Cardiac muscle cell (in vitro differentiated cells and primary cell): ENCODE data around the gene CFAP43. TPM values are rescaled to one million over a fixed set of nuclear protein-coding genes. Genes with fewer than 3 reads are reported as not detected.
A peak's percentile ranks its signal among the peaks of the same experiment; 100 is the strongest.

Experiments
- DNase-seq, 2 donors: peaks; one replicate each; pipeline versions ENCODE4 v3.0.0 to v3.0.0-alpha.2; 2010 to 2017; ENCODE audit warnings: low read depth in 1 of 2, low spot score in 1 of 2
- H3K27ac ChIP-seq: fragments of 200-600 bp; sonication (generic); 2 replicates; pipeline ENCODE4 v1.5.1; 2016
- H3K27me3 ChIP-seq: fragments of 200-600 bp; sonication (generic); 2 replicates; pipeline ENCODE4 v1.6.0; 2016; ENCODE audit warnings: control low read depth
- H3K36me3 ChIP-seq: fragments of 200-600 bp; sonication (generic); 2 replicates; pipeline ENCODE4 v1.5.1; 2016; ENCODE audit warnings: control low read depth
- H3K4me1 ChIP-seq: fragments of 200-600 bp; sonication (generic); 2 replicates; pipeline ENCODE4 v1.8.1; 2017; ENCODE audit warnings: low read depth, mild to moderate bottlenecking, mixed run types
- H3K4me3 ChIP-seq: fragments of 200-600 bp; sonication (generic); 2 replicates; pipeline ENCODE4 v1.5.1; 2016; ENCODE audit warnings: mild to moderate bottlenecking
- H3K9me3 ChIP-seq: fragments of 200-600 bp; sonication (generic); 2 replicates; pipeline ENCODE4 v1.5.1; 2017; ENCODE audit warnings: low read depth, mild to moderate bottlenecking, control low read depth
- CTCF ChIP-seq: IDR thresholded peaks from 2 replicates; pipeline ENCODE4 v1.5.1; 2012; ENCODE audit warnings: low read depth, mild to moderate bottlenecking, low read length
- polyA plus RNA-seq: library from polyadenylated mRNA; unstranded; fragments of >200 nt; fragmentation: Nextera tagmentation; extraction: Ambion mirVana; gene quantifications from 2 replicates; pipeline ENCODE4 v1.2.1, GENCODE V29; 2016
- total RNA-seq: library from RNA; depleted of rRNA; stranded (reverse); fragments of >200 nt; gene quantifications from 2 replicates; pipeline ENCODE4 v1.2.3, GENCODE V29; 2016

CFAP43 gene
- total and polyA plus RNA-seq, 2 experiments from 2014 or later: 0.36 to 0.67 TPM

- Histone ChIP-seq H3K4me1 (peaks cover 41% of the 10 kb centered on the region), H3K27me3 (no peaks in the 10 kb centered on the region), H3K9me3 (no peaks in the 10 kb centered on the region), H3K4me3 (peak overlapping the region; percentile 83), H3K27ac (peak overlapping the region; percentile 71), H3K36me3 (peaks cover 6% of the 10 kb centered on the region)
- DNase-seq: peak in 1 of 2 donors; percentile 60
- no peak for TF ChIP-seq CTCF
Measured at GRCh38 chr10:104255311-104255981, 23.3 kb upstream of the CFAP43 start.

GRCh38 chr10:104254493-104255310 is 22.5 kb upstream of the CFAP43 start, which contains the start of gene GSTO1:
Gene GSTO1, plus strand, starts transcription at chr10:104254892. Its CDS starts 37 bp downstream, at chr10:104254929.
- Histone ChIP-seq H3K27me3 (no peaks in the 10 kb centered on the region), H3K4me1 (peaks cover 38% of the 10 kb centered on the region), H3K9me3 (no peaks in the 10 kb centered on the region), H3K4me3 (peak within 1 kb of the TSS; percentile 83), H3K27ac (peak within 1 kb of the TSS; percentile 71), H3K36me3 (peaks cover 6% of the 10 kb centered on the region)
- no peak for TF ChIP-seq CTCF
- DNase-seq: peak; percentile 67 to 82

- no peak for TF ChIP-seq CTCF
- Histone ChIP-seq H3K4me1 (peaks cover 35% of the 10 kb centered on the region), H3K4me3 (peak overlapping the region; percentile 83), H3K27me3 (no peaks in the 10 kb centered on the region), H3K36me3 (peaks cover 6% of the 10 kb centered on the region), H3K27ac (peak overlapping the region; percentile 71), H3K9me3 (no peaks in the 10 kb centered on the region)
- no peak for DNase-seq
Measured at GRCh38 chr10:104253606-104254410, 21.6 kb upstream of the CFAP43 start.

GRCh38 chr10:104253106-104253505 is 20.9 kb upstream of the CFAP43 start:
- Histone ChIP-seq H3K36me3 (peaks cover 6% of the 10 kb centered on the region), H3K27me3 (no peaks in the 10 kb centered on the region), H3K9me3 (no peaks in the 10 kb centered on the region), H3K4me1 (peaks cover 35% of the 10 kb centered on the region), H3K27ac (peak overlapping the region; percentile 34), H3K4me3 (no peak overlapping the region)
- no peak for DNase-seq
- TF ChIP-seq CTCF: no peak

GRCh38 chr10:104252368-104252767 is 20.2 kb upstream of the CFAP43 start:
- Histone ChIP-seq H3K27ac (peak overlapping the region; percentile 34), H3K36me3 (no peaks in the 10 kb centered on the region), H3K4me3 (no peak overlapping the region), H3K4me1 (peaks cover 35% of the 10 kb centered on the region), H3K9me3 (no peaks in the 10 kb centered on the region), H3K27me3 (no peaks in the 10 kb centered on the region)
- TF ChIP-seq CTCF: no peak
- no peak for DNase-seq
